ENCODE results near the gene OVCA2. TPM values are rescaled to one million over a fixed set of nuclear protein-coding genes. Genes with fewer than 3 reads are reported as not detected.
A peak's percentile ranks its signal among the peaks of the same experiment; 100 is the strongest.

The OVCA2 gene
- total and polyA plus RNA-seq, 2 experiments from 2014 or later, result 66.1 to 92.0 TPM

- Histone ChIP-seq H3K9me2 (ENCODE audit: insufficient read depth) (no peaks in the 10 kb centered on the region), H2AFZ (0 out of 2 replicates have a peak overlapping the region, but pooled peaks have one; percentile 33), H3K36me3 (ENCODE audit: low read depth) (no peaks in the 10 kb centered on the region), H3K9ac (no peak overlapping the region), H4K20me1 (ENCODE audit: insufficient read depth) (no peaks in the 10 kb centered on the region), H3K27ac (no peak overlapping the region), H3K4me1 (ENCODE audit: insufficient read depth) (no peaks in the 10 kb centered on the region), H3K4me2 (ENCODE audit: unreplicated experiment) (no peak overlapping the region), H3K9me3 (ENCODE audit: low read depth) (no peaks in the 10 kb centered on the region), H3F3A (ENCODE audit: insufficient read depth) (no peaks in the 10 kb centered on the region), H3K79me2 (ENCODE audit: insufficient read depth) (no peaks in the 10 kb centered on the region), H3K4me3 (no peak overlapping the region), H3K27me3 (replicated peaks; ENCODE audit: insufficient read depth) (no peaks in the 10 kb centered on the region)
- DNase-seq, result peak; percentile 30
- TF ChIP-seq EZH2phosphoT487 (IDR thresholded peaks at IDR 0.05; ENCODE audit: insufficient read depth, low read depth) (no peak), EZH2 (IDR thresholded peaks at IDR 0.05; ENCODE audit: insufficient read depth, poor library complexity, severe bottlenecking) (no peak)
- WGBS, 2 experiments (ENCODE audit: low coverage in 1 of 2, low lambda C conversion rate in 2 of 2, missing lambda C conversion rate in 2 of 2), result 57 to 59% methylated on average over 13 of the region's 13 CpGs
- in situ Hi-C loops (cut with MboI), result no loop called here
Measured at GRCh38 chr17:1999557-2000251, 42.1 kb upstream of the OVCA2 start.

GRCh38 chr17:2002767-2003329, 39.0 kb upstream of the OVCA2 start:
- WGBS, 2 experiments (ENCODE audit: low coverage in 1 of 2, low lambda C conversion rate in 2 of 2, missing lambda C conversion rate in 2 of 2), result 69 to 70% methylated on average over 16 of the region's 16 CpGs
- no peaks in the 10 kb centered on the region for H3K4me1 ChIP-seq (ENCODE audit: insufficient read depth)
- in situ Hi-C loops (cut with MboI), result no loop called here

GRCh38 chr17:2003525-2003924, 38.3 kb upstream of the OVCA2 start:
- Histone ChIP-seq H3K36me3 (ENCODE audit: low read depth) (no peaks in the 10 kb centered on the region), H3K4me2 (ENCODE audit: unreplicated experiment) (no peak overlapping the region), H3K4me1 (ENCODE audit: insufficient read depth) (no peaks in the 10 kb centered on the region), H3K4me3 (no peak overlapping the region), H3K9me3 (ENCODE audit: low read depth) (no peaks in the 10 kb centered on the region), H3F3A (ENCODE audit: insufficient read depth) (no peaks in the 10 kb centered on the region), H3K9me2 (ENCODE audit: insufficient read depth) (no peaks in the 10 kb centered on the region), H4K20me1 (ENCODE audit: insufficient read depth) (no peaks in the 10 kb centered on the region), H3K27me3 (replicated peaks; ENCODE audit: insufficient read depth) (no peaks in the 10 kb centered on the region), H3K9ac (no peak overlapping the region), H3K79me2 (ENCODE audit: insufficient read depth) (no peaks in the 10 kb centered on the region), H2AFZ (no peak overlapping the region), H3K27ac (no peak overlapping the region)
- 93 to 94% methylated on average over 13 of the region's 13 CpGs for WGBS, 2 experiments (ENCODE audit: low coverage in 1 of 2, low lambda C conversion rate in 2 of 2, missing lambda C conversion rate in 2 of 2)
- in situ Hi-C loops (cut with MboI), result no loop called here
- DNase-seq, result no peak
- TF ChIP-seq EZH2 (IDR thresholded peaks at IDR 0.05; ENCODE audit: insufficient read depth, poor library complexity, severe bottlenecking) (no peak), EZH2phosphoT487 (IDR thresholded peaks at IDR 0.05; ENCODE audit: insufficient read depth, low read depth) (no peak)

More at GRCh38 chr17:2002767-2003329, 39.0 kb upstream of the OVCA2 start:
- Histone ChIP-seq H3K4me3 (no peak overlapping the region), H3F3A (ENCODE audit: insufficient read depth) (no peaks in the 10 kb centered on the region), H3K27ac (no peak overlapping the region), H3K9me3 (ENCODE audit: low read depth) (no peaks in the 10 kb centered on the region), H2AFZ (no peak overlapping the region), H3K36me3 (ENCODE audit: low read depth) (no peaks in the 10 kb centered on the region), H3K9ac (no peak overlapping the region), H3K27me3 (replicated peaks; ENCODE audit: insufficient read depth) (no peaks in the 10 kb centered on the region), H4K20me1 (ENCODE audit: insufficient read depth) (no peaks in the 10 kb centered on the region), H3K79me2 (ENCODE audit: insufficient read depth) (no peaks in the 10 kb centered on the region), H3K4me2 (ENCODE audit: unreplicated experiment) (no peak overlapping the region), H3K9me2 (ENCODE audit: insufficient read depth) (no peaks in the 10 kb centered on the region)
- no peak for DNase-seq
- TF ChIP-seq EZH2 (IDR thresholded peaks at IDR 0.05; ENCODE audit: insufficient read depth, poor library complexity, severe bottlenecking), result no peak
- TF ChIP-seq EZH2phosphoT487 (IDR thresholded peaks at IDR 0.05; ENCODE audit: insufficient read depth, low read depth), result no peak

- Histone ChIP-seq H3F3A (ENCODE audit: insufficient read depth) (no peaks in the 10 kb centered on the region), H3K27ac (no peak overlapping the region), H3K4me3 (no peak overlapping the region), H3K4me2 (ENCODE audit: unreplicated experiment) (no peak overlapping the region), H3K4me1 (ENCODE audit: insufficient read depth) (no peaks in the 10 kb centered on the region), H3K27me3 (replicated peaks; ENCODE audit: insufficient read depth) (no peaks in the 10 kb centered on the region), H2AFZ (no peak overlapping the region), H3K9ac (no peak overlapping the region), H3K9me3 (ENCODE audit: low read depth) (no peaks in the 10 kb centered on the region), H3K36me3 (ENCODE audit: low read depth) (no peaks in the 10 kb centered on the region), H4K20me1 (ENCODE audit: insufficient read depth) (no peaks in the 10 kb centered on the region), H3K79me2 (ENCODE audit: insufficient read depth) (no peaks in the 10 kb centered on the region), H3K9me2 (ENCODE audit: insufficient read depth) (no peaks in the 10 kb centered on the region)
- in situ Hi-C loops (cut with MboI), result no loop called here
- WGBS, 2 experiments (ENCODE audit: low coverage in 1 of 2, low lambda C conversion rate in 2 of 2, missing lambda C conversion rate in 2 of 2), result 88 to 90% methylated on average over 12 of the region's 12 CpGs
- DNase-seq, result no peak
- no peak for TF ChIP-seq EZH2phosphoT487 (IDR thresholded peaks at IDR 0.05; ENCODE audit: insufficient read depth, low read depth)
- TF ChIP-seq EZH2 (IDR thresholded peaks at IDR 0.05; ENCODE audit: insufficient read depth, poor library complexity, severe bottlenecking), result no peak
Measured at GRCh38 chr17:2004435-2004952, 37.3 kb upstream of the OVCA2 start.

Measured in GM23248 (cell line).